ENCODE measurements around the gene CFAP141.

- TF ChIP-seq POLR2AphosphoS5 (IDR thresholded peaks at IDR 0.05) (no peak), POLR2A (IDR thresholded peaks at IDR 0.05) (no peak)
Measured at GRCh38 chr1:154239491-154239890, 33.4 kb upstream of the CFAP141 start.

Measured in spleen (tissue), 3 donors.